Bronchial epithelial cell (primary cell): Measurements from ENCODE around the gene TPSD1. TPM values are rescaled to one million over a fixed set of nuclear protein-coding genes. Genes with fewer than 3 reads are reported as not detected.

Experiments used
- DNase-seq: peaks from one replicate; pipeline ENCODE4 v3.0.0-alpha.2; 2010; ENCODE audit warnings: low read depth
- FAIRE-seq: peaks from 2 replicates; lab custom pipeline; 2011; peaks lifted over from hg19 to GRCh38; lab: Jason Lieb, UNC
- H3K27me3 ChIP-seq: 2 replicates; pipeline ENCODE4 v1.5.1; 2011; ENCODE audit warnings: low read length; ENCODE audit not compliant: control insufficient read depth, insufficient read depth
- H3K36me3 ChIP-seq: 2 replicates; pipeline ENCODE4 v1.5.1; 2011; ENCODE audit warnings: low read length; ENCODE audit not compliant: control insufficient read depth, insufficient read depth
- H3K4me3 ChIP-seq: 2 replicates; pipeline ENCODE4 v1.5.1; 2011; ENCODE audit warnings: mild to moderate bottlenecking, low read depth, low read length, control low read depth
- CTCF ChIP-seq: IDR thresholded peaks from 2 replicates; pipeline ENCODE4 v1.5.1; 2011; ENCODE audit warnings: mild to moderate bottlenecking, moderate library complexity, low read length, control low read depth, inconsistent platforms; ENCODE audit not compliant: insufficient read depth, severe bottlenecking
- total RNA-seq: library from RNA; depleted of rRNA; stranded (reverse); fragments of >200 nt; gene quantifications from 2 replicates; pipeline ENCODE4 v1.2.1, GENCODE V29; 2014

Gene TPSD1
- total RNA-seq, 1 donor from 2014 or later = not detected

- Histone ChIP-seq H3K4me3 (no peak overlapping the region), H3K27me3 (peaks cover 2% of the 10 kb centered on the region), H3K36me3 (no peaks in the 10 kb centered on the region)
- DNase-seq = peak; percentile 92
- no peak for TF ChIP-seq CTCF
- no peak for FAIRE-seq
Observed at GRCh38 chr16:1297018-1297696, 41.3 kb downstream of the TPSD1 start.

- H3K27me3 ChIP-seq = peaks cover 2% of the 10 kb centered on the region
- no peaks in the 10 kb centered on the region for H3K36me3 ChIP-seq
- no peak overlapping the region for H3K4me3 ChIP-seq
- no peak for DNase-seq
- no peak for TF ChIP-seq CTCF
- no peak for FAIRE-seq
Observed at GRCh38 chr16:1298406-1298805, 42.5 kb downstream of the TPSD1 start.

GRCh38 chr16:1299012-1299867 is 43.4 kb downstream of the TPSD1 start:
- peaks cover 2% of the 10 kb centered on the region for H3K27me3 ChIP-seq
- no peak for FAIRE-seq
- DNase-seq = no peak
- H3K4me3 ChIP-seq = no peak overlapping the region
- no peak for TF ChIP-seq CTCF
- no peaks in the 10 kb centered on the region for H3K36me3 ChIP-seq

GRCh38 chr16:1299868-1300203 is 44.0 kb downstream of the TPSD1 start:
- FAIRE-seq (no peak), DNase-seq (no peak)
- Histone ChIP-seq H3K4me3 (no peak overlapping the region), H3K36me3 (no peaks in the 10 kb centered on the region), H3K27me3 (peaks cover 2% of the 10 kb centered on the region)
- TF ChIP-seq CTCF = no peak

GRCh38 chr16:1300664-1301476 is 45.0 kb downstream of the TPSD1 start:
- Histone ChIP-seq H3K4me3 (peak overlapping the region; percentile 7), H3K36me3 (no peaks in the 10 kb centered on the region), H3K27me3 (peaks cover 2% of the 10 kb centered on the region)

More at GRCh38 chr16:1300664-1301476, 45.0 kb downstream of the TPSD1 start:
- DNase-seq (no peak), FAIRE-seq (no peak)
- peak; percentile 96 for TF ChIP-seq CTCF
